ENCODE measurements around the gene RBPMS2. TPM values are rescaled to one million over a fixed set of nuclear protein-coding genes. Genes with fewer than 3 reads are reported as not detected.
"Not testable (repeated sequence)": the region's sequence is repeated elsewhere in the genome, so short reads cannot be mapped to it uniquely, and the experiment has no call there.

RBPMS2 gene
- total and polyA plus RNA-seq, 9 donors = 1.1 to 23.8 (median 10.4) TPM

- Histone ChIP-seq H3K9me3 (no peaks in the 10 kb centered on the region), H3K36me3 (no peaks in the 10 kb centered on the region), H3K4me1 (ENCODE audit: insufficient read depth) (peaks cover 3% of the 10 kb centered on the region), H3K27me3 (no peaks in the 10 kb centered on the region), H3K4me3 (no peak overlapping the region), H3K27ac (no peak overlapping the region)
- intact Hi-C loops (cut with DNase I) = no loop called here
- TF ChIP-seq CTCF (IDR thresholded peaks at IDR 0.05) = no peak
- TF ChIP-seq POLR2A (IDR thresholded peaks at IDR 0.05) = no peak
- no peak for TF ChIP-seq EP300 (IDR thresholded peaks at IDR 0.05)
- DNase-seq = no peak
- 78 to 86% (median 80%) methylated on average over 5 of the region's 5 CpGs for WGBS, 3 donors
Measured at GRCh38 chr15:64746356-64746755, 29.0 kb downstream of the RBPMS2 start.

GRCh38 chr15:64743691-64744090 lies 31.7 kb downstream of the RBPMS2 start:
- no peaks in the 10 kb centered on the region for H3K27me3 ChIP-seq
- no peaks in the 10 kb centered on the region for H3K9me3 ChIP-seq
- no peak overlapping the region for H3K27ac ChIP-seq
- intact Hi-C loops (cut with DNase I) = no loop called here
- TF ChIP-seq CTCF (IDR thresholded peaks at IDR 0.05) = no peak
- TF ChIP-seq POLR2A (IDR thresholded peaks at IDR 0.05) = no peak
- no peak for TF ChIP-seq EP300 (IDR thresholded peaks at IDR 0.05)
- no peaks in the 10 kb centered on the region for H3K36me3 ChIP-seq
- DNase-seq = no peak
- no peak overlapping the region for H3K4me3 ChIP-seq
- 90 to 94% (median 93%) methylated on average over 11 of the region's 11 CpGs for WGBS, 3 donors
- peaks cover 15% of the 10 kb centered on the region for H3K4me1 ChIP-seq (ENCODE audit: insufficient read depth)

- 85 to 93% (median 89%) methylated on average over 13 of the region's 13 CpGs for WGBS, 3 donors
Measured at GRCh38 chr15:64742921-64743320, 32.5 kb downstream of the RBPMS2 start.

GRCh38 chr15:64742385-64742784 lies 33.0 kb downstream of the RBPMS2 start:
- H3K27me3 ChIP-seq = no peaks in the 10 kb centered on the region
- H3K27ac ChIP-seq = no peak overlapping the region
- H3K4me3 ChIP-seq = no peak overlapping the region
- no peaks in the 10 kb centered on the region for H3K36me3 ChIP-seq
- WGBS, 3 donors = 80 to 82% (median 81%) methylated on average over 8 of the region's 8 CpGs
- peaks cover 15% of the 10 kb centered on the region for H3K4me1 ChIP-seq (ENCODE audit: insufficient read depth)
- no peaks in the 10 kb centered on the region for H3K9me3 ChIP-seq
- TF ChIP-seq EP300 (IDR thresholded peaks at IDR 0.05) = no peak
- no peak for TF ChIP-seq POLR2A (IDR thresholded peaks at IDR 0.05)
- no peak for TF ChIP-seq CTCF (IDR thresholded peaks at IDR 0.05)
- intact Hi-C loops (cut with DNase I) = no loop called here
- no peak for DNase-seq

More at GRCh38 chr15:64742921-64743320, 32.5 kb downstream of the RBPMS2 start:
- Histone ChIP-seq H3K4me3 (no peak overlapping the region), H3K27me3 (no peaks in the 10 kb centered on the region), H3K9me3 (no peaks in the 10 kb centered on the region), H3K27ac (no peak overlapping the region), H3K36me3 (no peaks in the 10 kb centered on the region), H3K4me1 (ENCODE audit: insufficient read depth) (peaks cover 15% of the 10 kb centered on the region)
- no peak for DNase-seq
- TF ChIP-seq EP300 (IDR thresholded peaks at IDR 0.05) (no peak), POLR2A (IDR thresholded peaks at IDR 0.05) (no peak)
- intact Hi-C loops (cut with DNase I) = no loop called here

- not testable (repeated sequence) for H3K4me3 ChIP-seq, H3K9me3 ChIP-seq, H3K36me3 ChIP-seq, H3K27ac ChIP-seq, H3K27me3 ChIP-seq, DNase-seq
- intact Hi-C loops (cut with DNase I) = loop anchor here in 1 of 4 donors (2.0 kb wide), 1 partner anchor 65 kb away; no protein-coding TSS in a partner anchor
- WGBS, 3 donors = 91 to 94% (median 92%) methylated on average over 16 of the region's 16 CpGs
- H3K4me1 ChIP-seq (ENCODE audit: insufficient read depth) = peaks cover 15% of the 10 kb centered on the region
Measured at GRCh38 chr15:64741708-64742107, 33.7 kb downstream of the RBPMS2 start.
